ENCODE results near the gene ARHGEF18.

DNA sequence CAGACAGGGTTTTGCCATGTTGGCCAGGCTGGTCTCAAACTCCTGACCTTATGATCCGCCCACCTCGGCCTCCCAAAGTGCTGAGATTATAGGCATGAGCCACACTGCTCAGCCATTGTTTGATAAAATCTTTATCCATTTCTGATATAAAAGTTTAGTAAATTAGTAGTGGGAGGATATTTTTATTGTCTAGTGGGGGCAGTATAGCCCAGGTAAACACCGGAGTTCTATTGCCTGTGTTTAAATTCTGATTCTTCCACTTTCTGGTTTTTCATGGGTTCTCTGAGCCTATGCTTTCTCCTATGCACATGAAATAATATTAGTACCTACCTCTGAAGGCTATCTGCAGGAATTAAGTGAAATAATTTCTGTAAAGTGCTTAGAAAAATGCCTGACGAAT is 20.1 kb upstream of the ARHGEF18 start:
- TF ChIP-seq, protein P1, sequence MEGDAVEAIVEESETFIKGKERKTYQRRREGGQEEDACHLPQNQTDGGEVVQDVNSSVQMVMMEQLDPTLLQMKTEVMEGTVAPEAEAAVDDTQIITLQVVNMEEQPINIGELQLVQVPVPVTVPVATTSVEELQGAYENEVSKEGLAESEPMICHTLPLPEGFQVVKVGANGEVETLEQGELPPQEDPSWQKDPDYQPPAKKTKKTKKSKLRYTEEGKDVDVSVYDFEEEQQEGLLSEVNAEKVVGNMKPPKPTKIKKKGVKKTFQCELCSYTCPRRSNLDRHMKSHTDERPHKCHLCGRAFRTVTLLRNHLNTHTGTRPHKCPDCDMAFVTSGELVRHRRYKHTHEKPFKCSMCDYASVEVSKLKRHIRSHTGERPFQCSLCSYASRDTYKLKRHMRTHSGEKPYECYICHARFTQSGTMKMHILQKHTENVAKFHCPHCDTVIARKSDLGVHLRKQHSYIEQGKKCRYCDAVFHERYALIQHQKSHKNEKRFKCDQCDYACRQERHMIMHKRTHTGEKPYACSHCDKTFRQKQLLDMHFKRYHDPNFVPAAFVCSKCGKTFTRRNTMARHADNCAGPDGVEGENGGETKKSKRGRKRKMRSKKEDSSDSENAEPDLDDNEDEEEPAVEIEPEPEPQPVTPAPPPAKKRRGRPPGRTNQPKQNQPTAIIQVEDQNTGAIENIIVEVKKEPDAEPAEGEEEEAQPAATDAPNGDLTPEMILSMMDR (IDR thresholded peaks at IDR 0.05) = no peak
- TF ChIP-seq EP300 (IDR thresholded peaks at IDR 0.05) = no peak

All from upper lobe of left lung (tissue), 4 donors.